ENCODE measurements around the gene THAP5.
A peak's percentile ranks its signal among the peaks of the same experiment; 100 is the strongest.
"Not testable (repeated sequence)": the region's sequence is repeated elsewhere in the genome, so short reads cannot be mapped to it uniquely, and the experiment has no call there.

The THAP5 gene

DNA sequence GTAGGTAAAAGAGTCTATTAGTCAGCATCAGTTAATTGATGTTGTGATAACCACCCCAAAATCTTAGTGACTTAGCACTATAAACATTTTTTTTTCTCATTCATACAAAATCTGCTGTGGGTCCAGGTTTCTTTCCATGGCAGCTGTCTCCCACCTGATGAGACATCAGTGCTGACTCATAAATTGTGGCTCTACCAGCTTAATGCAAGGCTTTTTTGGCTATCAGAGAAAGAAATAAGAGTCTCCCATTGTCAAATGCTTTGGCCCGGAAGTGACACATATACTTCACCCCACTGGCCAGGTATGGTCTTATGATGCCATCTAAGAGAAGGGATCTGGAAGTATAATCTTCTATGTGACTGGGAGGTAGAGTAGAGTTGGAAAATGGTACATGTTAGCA is 14.7 kb upstream of the THAP5 start:
- DNase-seq (ENCODE audit: low spot score), result no peak

DNA sequence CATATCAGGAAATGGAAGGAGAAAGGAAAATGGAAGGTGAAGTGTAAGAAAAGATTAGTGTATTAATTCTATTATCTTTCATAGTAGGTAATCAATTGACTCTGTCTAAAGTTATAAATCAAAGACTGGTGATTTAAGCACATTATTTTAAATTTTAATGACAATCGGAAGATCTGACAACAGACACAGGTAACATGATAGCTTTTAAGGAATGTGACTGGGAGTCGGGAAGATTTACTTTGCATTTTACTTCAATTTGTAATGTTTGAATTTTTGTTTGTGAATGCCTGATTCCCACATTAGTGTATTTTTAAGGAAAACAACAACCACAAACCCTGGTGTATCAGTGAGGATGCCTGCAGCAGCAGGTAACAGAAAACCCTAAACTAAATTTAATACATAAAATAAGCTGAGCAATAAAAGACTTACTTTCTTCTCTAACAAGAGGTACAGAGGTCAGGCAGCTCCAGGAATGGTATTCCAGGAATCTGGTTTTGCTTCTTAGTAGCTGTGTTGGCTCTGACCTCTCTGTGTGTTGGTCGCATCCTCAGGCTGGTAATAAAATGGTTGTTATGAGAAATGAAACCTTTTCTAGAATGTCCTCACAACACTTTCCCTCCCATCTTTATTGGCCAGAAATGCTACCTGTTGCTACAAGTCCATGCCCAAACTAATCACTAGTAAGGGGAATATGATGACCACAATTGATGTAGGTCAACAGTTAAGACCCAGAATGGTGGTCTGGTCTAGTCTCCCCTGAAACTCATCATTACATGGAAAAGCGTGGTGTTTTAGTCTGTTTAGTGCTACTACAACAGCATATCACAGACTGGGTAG is 12.4 kb upstream of the THAP5 start:
- DNase-seq (ENCODE audit: low spot score), result no peak

DNA sequence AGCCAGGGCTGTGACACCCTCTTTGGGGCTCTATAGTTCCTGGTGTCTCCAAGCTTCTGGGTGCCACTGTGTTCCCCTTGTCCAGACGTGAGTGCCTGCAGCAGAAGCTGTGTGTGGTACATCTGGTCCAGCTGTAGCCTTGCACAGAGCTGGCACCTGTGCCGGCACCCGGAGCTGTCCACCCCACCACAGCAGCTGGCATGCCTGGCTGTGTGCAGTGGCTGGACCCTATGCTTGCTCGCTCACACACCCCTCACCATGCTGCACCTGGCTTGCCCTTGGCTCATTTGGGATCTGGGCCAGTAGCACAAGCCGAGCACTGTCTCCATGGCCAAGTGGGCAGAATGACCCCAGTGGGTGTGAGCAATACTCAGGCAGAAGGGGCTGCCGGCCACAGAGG is 10.8 kb upstream of the THAP5 start:
- DNase-seq (ENCODE audit: low spot score), result no peak

DNA sequence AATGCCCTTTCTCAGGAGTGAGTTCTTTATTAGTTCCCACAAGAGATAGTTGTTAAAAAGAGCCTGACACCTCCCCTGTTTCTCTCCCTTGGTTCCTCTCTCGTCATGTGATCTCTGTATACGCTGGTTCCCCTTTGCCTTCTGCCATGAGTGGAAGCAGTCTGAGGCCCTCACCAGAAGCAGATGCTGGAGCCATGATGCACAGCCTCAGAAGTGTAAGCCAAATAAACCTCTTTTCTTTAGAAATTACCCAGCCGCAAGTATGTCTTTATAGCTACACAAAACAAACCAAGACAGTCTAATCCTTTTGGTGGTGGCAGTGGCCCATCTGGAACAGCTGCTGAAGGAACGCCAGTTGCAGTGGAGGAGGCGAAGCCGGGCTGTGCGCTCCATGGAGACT is 9.4 kb upstream of the THAP5 start:
- no peak for DNase-seq (ENCODE audit: low spot score)

DNA sequence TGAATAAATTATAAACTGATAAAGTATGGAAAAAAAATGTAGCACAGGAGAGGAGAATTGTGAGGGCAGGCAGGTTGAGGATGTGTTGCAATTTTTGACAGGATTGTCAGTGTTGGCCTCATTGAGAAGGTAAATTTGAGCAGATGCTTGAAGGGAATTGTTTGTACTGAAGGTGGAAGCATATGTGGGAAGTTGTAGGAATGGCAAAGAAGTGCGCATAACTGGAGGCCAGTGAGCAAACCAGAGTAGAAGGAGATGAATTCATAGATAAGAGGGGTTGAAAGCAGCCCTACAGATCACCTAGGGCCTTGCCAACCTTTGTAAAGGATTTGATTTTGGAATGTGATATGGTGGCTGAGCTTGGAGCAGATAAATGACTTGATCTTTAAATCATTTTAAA is 6.6 kb upstream of the THAP5 start:
- DNase-seq (ENCODE audit: low spot score), result no peak

DNA sequence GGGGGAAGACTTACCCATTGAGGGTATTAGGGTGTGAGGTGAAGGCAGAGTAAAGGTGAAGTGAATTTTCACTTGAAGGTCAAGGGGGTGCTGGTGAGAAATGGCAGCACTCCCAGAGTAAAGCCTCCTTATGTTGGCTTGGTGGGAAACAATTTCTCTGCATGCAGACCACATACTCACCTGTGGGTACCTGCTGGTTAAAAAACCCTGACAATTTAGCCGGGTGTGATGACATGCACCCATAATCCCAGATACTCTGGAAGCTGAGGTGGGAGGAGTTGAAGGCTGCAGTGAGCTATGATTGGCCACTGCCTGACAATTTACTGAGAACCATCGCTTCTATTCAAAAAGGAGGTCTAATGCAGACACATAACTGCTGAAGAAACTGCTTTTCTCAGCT is 5.7 kb upstream of the THAP5 start:
- no peak for DNase-seq (ENCODE audit: low spot score)

DNA sequence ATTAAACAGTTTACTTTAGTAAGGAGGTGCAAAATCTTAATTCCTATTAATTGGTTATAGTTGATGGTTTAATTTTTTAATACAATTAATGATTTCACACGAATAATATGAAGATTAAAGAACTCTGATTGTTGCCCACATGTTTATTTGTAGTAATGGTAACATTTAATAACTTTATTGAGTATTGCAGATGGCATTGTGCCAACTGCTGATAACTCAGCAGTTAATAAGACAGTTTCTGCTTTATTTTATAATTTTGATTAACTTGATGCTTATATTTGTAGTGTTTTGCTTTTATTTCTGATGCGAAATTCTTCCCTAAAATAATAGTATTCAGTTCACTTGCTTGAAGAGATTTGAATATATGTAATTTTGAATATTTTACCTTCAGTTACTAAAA is 3.0 kb upstream of the THAP5 start:
- no peak for DNase-seq (ENCODE audit: low spot score)

DNA sequence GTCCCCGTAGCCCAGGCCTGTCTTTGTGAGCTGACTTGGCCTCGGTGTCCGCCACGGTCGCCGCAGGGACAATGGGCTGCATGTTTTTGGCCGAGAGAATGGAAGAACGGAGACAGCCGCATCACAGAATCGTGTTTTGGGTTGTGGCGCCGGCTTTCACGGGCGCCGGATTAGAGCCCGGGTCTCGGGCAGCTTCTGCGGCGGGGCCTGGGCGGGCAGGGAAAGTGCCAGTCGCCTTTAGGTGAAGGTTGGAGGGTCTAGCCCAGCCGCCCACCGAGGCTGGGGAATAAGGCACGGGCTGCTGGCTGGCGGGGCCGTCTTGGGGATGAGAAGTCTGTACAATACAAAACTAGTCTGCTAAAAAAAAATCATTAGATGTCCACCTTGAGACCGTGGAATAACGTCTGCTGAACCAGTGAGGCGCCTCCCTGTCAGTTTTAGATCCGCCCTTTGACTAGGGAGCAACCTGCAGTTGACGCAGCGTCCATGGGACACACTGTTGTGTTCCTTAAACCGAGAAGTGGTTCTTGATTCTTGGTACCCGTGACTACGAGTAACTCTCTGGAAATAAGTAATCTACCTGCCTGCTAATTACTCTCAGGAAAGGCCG is 745 bp upstream of the THAP5 start:
- DNase-seq (ENCODE audit: low spot score), result peak; percentile 51

DNA sequence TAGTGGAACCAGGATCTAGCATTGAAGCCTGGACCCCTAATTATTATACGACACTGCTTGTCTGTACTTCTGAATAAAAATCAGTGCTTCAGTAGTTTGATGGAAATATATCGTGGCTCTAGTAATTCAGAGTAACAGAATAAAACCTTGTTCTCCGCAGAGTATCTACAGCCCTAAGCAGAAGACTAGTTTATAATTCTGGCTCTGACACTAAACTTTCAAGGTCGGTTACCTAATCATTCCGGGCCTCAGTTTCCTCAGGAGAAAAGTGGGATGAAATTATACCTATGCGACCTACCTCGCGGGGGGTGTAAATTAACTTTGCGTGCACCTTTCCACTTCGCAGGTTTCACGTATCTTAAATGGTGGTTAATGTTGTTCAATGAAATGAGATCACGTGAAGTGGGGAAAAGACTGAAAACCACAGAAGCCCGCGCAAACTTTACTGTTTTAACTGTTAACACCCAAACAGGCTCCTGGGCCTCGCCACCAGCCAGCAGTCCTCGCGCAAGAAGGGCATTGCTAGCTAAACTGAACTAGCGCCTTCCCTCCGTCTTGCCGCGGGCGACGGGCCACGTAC is 615 bp downstream of the THAP5 start:
- DNase-seq (ENCODE audit: low spot score), result no peak

DNA sequence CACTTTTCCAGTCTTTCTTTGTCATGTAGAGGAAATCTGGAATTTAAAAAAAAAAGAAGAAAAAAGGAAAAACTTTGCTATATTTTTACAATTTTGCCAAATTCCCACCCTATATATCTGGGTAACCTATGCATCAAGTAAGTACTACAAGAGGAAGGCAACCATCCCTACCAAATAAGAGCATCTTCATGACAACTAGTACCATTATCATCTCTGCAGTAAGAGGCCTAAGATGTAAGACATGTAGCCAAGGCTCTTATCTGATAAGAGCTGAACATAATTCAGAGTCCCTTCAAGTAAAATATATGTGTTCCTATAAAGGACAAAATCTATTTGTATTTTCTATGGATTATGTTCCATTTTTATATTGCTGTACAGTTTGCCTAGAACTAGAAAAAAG is 3.5 kb downstream of the THAP5 start:
- no peak for DNase-seq (ENCODE audit: low spot score)

DNA sequence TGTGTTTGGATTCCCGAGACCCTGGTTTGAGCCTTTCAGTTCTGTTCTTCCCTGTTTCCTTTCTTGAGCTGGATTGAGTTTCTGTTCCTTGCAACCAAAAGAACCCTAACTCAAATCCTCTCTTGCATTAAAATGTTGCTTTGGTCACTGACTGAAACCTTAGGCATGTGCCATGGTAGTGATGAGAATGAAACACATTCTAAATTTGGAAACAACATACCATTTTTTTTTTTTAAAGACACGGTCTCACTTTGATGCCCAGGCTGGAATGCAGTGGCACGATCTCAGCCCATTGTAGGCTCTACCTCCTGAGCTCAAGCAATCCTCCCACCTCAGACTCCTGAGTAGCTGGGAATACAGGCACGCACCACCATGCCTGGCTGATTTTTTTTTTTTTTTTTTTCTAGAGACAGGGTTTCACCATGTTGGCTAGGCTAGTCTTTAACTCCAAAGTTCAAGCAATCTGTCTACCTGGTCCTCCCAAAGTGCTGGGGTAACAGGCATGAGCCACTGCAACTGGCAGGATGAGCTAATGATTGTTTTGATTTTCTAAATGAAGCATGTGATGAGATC is 8.4 kb downstream of the THAP5 start:
- no peak for DNase-seq (ENCODE audit: low spot score)

DNA sequence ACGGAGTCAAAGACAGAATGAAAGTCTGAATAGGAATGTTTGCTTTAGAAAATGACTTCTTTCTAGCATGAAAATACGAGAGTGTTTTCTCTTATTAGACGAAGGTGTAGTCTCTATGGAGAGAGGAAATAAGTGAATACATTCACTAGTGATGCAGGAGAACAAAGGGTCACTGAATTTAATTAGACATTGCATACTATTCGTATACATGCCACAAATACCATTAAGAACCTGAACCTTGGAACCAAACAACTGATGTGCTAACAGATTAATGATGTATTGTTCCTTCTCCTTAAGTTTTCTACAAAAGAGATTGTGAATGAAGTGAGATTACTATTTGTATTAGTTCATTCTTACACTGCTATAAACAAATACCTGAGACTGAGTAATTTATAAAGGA is 10.3 kb downstream of the THAP5 start:
- DNase-seq (ENCODE audit: low spot score), result no peak

DNA sequence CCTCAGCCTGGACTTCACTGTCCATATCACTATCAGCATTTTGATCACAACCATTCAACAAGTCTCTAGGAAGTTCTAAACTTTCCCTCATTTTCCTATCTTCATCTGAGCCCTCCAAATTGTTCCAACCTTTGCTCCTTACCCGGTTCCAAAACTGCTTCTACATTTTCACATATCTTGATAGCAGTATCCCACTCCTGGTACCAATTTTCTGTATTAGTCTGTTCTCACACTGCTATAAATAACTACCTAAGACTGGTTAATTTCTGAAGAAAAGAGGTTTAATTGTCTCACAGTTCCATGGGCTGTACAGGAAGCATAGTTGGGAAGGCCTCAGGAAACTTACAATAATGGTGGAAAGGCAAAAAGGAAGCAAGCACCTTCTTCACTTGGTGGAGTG is 11.9 kb downstream of the THAP5 start:
- no peak for DNase-seq (ENCODE audit: low spot score)

DNA sequence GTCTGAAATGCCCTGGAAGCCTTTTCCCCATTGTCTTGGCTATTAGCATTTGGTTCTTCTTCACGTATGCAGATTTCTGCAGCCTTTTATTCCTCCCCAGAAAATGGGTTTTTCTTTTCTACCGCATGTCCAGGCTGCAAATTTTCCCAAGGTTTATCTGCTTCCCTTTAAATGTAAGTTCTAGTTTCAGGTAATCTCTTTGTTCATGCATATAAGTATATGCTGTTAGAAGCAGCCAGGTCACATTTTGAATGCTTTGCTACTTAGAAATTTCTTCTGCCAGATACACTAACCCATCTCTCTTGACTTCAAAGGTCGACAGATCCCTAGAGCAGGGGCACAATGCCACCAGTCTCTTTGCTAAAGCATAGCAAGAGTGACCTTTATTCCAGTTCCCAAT is 12.3 kb downstream of the THAP5 start:
- DNase-seq (ENCODE audit: low spot score), result no peak

DNA sequence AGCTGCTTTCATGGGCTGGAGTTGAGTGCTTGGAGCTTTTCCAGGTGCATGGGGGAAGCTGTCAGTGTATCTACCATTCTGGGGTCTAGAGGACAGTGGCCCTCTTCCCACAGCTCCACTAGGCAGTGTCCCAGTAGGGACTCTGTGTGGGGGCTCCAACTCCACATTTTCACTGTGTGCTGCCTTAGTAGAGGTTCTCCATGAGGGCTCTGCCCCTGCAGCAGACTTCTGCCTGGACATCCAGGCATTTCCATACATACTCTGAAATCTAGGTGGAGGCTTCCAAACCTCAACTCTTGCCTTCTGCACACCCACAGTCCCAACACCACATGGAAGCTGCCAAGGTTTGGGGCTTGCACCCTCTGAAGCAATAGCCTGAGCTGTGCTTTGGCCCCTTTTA is 12.8 kb downstream of the THAP5 start:
- not testable (repeated sequence) for DNase-seq (ENCODE audit: low spot score)

DNA sequence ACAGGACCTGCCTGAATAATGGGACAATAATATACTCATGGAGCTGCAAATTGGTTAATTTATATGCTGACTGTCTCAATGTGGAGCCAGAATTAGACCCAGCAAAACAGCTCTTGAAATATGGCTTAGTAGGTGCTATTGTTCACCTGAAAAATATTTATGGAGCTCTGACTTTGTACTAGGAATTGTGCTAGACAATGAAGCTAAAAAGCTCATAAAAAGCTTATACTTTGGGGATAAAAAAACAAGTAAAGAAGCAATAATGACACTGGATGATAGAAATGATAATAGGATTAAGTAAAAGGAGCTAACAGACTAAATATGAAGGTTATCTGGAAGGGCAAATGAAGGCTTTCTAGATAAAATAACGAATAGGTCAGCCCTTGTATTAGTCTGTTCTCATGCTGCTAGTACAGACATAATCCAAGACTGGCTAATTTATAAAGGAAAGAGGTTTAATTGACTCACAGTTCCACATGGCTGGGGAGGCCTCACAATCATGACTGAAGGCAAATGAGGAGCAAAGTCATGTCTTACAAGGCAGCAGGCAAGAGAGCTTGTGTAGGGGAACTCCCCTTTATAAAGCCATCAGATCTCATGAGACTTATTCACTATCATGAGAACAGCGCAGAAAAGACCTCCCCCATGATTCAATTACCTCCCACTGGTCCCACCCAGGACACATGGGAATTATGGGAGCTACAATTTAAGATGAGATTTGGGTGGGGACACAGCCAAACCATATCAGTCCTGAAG is 21.2 kb downstream of the THAP5 start:
- DNase-seq (ENCODE audit: low spot score), result not testable (repeated sequence)

DNA sequence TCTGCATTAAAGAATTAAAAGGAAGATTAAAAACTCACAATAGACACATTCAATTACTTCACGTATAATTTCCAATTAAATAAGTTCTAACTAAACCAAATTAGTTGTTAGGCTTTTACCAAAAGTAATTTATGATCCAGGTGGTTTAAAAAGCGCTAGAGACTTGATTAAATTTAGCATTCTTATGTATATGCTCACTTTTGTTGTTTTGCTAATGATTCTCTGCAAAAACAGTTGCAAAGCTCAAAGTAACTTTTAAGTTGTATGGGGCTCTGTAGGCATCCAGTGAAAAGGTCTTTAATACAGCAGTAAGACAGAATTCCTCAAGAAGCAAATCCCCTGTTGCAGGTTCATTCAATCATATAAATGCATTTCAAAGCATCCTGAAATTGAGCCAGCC is 28.0 kb downstream of the THAP5 start:
- DNase-seq (ENCODE audit: low spot score), result no peak

DNA sequence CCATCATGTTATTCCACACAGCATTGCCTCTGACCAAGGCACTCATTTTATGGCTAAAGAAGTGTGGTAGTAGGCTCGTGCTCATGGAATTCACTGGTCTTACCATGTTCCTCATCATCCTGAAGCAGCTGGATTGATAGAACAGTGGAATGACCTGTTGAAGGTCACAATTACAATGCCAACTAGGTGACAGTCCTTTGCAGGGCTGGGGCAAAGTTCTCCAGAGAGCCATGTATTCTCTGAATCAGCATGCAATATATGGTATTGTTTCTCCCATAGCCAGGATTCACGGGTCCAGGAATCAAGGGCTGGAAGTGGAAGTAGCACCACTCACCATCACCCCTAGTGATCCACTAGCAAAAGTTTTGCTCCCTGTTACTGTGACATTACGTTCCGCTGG is 30.8 kb downstream of the THAP5 start:
- DNase-seq (ENCODE audit: low spot score), result not testable (repeated sequence)

DNA sequence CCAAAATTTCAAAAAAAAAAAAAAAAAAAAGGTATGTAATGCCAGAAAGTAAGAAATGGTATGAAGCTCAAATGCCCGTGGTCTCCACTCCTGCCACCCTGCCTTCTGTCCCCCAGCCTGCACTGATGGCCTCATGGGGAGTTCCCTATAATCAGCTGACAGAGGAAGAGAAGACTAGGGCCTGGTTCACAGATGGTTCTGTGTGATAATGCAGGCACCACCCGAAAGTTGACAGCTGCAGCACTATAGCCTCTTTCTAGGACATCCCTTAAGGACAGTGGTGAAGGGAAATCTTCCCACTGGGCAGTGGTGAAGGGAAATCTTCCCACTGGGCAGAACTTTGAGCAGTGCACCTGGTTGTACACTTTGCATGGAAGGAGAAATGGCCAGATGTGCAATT is 31.3 kb downstream of the THAP5 start:
- DNase-seq (ENCODE audit: low spot score), result not testable (repeated sequence)

DNA sequence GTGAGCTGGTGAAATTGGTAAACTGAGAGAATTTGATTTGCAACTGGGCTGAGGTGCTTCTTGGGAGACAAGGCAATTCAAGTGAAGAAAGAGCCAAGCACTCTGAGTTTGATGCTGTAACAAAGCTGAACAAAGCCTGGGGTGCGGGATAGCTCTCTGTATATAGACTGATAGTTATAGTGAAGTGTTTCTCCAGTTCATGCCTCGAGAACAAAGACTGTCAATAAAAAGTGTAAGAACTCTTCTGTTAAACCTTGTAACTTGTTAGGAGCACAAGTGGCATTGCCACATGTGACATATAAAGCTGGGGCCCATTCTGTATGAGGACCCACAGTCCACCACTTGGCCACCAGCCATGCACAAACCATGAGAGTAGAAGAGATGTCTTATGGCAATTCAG is 32.3 kb downstream of the THAP5 start:
- DNase-seq (ENCODE audit: low spot score), result no peak

DNA sequence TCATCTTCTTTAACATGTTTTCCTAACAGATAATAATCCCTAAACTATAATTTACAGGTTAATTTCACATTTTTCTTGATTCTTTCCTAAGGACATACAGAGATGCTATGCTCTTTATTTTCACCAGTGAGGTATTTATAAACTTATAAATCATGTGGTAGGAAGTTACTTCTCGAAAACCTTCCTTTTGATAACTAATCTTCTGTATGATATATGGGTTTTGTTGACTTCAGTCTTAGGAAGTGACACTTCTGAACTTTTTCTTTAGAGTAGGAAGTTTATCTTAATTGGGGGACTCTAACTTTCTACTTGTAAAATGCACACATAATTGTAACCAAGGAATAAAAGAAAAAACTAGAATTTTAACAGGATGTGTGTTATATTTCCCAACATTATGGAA is 33.8 kb downstream of the THAP5 start:
- no peak for DNase-seq (ENCODE audit: low spot score)

DNA sequence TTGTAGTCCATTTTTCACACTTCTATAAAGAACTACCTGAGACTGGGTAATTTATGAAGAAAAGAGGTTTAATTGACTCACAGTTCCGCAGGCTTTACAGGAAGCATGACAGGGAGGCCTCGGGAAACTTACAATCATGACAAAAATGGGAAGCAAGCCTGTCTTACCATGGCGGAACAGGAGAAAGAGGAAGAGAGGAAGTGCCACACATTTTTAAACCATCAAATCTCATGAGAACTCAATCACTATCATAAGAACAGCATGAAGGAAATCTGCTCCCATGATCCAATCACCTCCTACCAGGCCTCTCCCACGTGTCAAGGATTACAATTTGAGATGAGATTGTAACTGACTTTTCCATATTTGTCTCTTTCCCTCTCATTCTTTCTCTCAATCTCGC is 34.2 kb downstream of the THAP5 start:
- DNase-seq (ENCODE audit: low spot score), result no peak

All from Ammon's horn (tissue), 1 donor.